HCT116 (cell line): ENCODE measurements around the gene RTN4IP1. TPM values are rescaled to one million over a fixed set of nuclear protein-coding genes. Genes with fewer than 3 reads are reported as not detected.

Experiments used
- ATAC-seq: fragments of 200-7000 bp; cut with Tn5 transposase; 2 replicates; pipeline ENCODE4 v1.9.1; 2020; ENCODE audit warnings: mild to moderate bottlenecking, moderate library complexity
- BruUV-seq: library from RNA; stranded (reverse); fragments of 400-500 nt; replicated peaks from 2 replicates; lab custom pipeline; 2021; lab: Mats Ljungman, UMichigan
- CTCF ChIA-PET: fragments of 300-600 bp; sonication (Branson Sonifier 250); formaldehyde crosslinking; loops from one replicate; lab custom pipeline; 2021; ENCODE audit warnings: antibody characterized with exemption; lab: Charles Lee
- POLR2A ChIA-PET: fragments of 300-600, 350-600 bp; sonication (Branson Sonifier 250); formaldehyde crosslinking; loops from one replicate; lab custom pipeline; 2021; ENCODE audit warnings: antibody characterized with exemption; lab: Charles Lee
- RAD21 ChIA-PET, 2 experiments: fragments of 300-600 bp; sonication (Branson Sonifier 250); formaldehyde crosslinking; loops; one replicate each; lab custom pipeline; 2023; ENCODE audit warnings: low total read pairs in 2 of 2; ENCODE audit not compliant: uncharacterized antibody in 2 of 2, unreplicated experiment in 2 of 2, low non-redundant PET in 1 of 2; lab: Charles Lee
- DNase-seq: peaks from one replicate; pipeline ENCODE4 v3.0.0-alpha.2; 2010; ENCODE audit warnings: low read depth, low spot score
- H2AFZ ChIP-seq: fragments of 200-600 bp; shearing (Covaris generic), sonication (generic); 2 replicates; pipeline ENCODE4 v1.6.1; 2017; ENCODE audit warnings: low read depth, mixed run types, mixed read lengths, antibody characterized with exemption, low read length; ENCODE audit not compliant: poor library complexity, severe bottlenecking
- H3K27ac ChIP-seq: 2 replicates; pipeline ENCODE4 v1.5.1; 2012; ENCODE audit warnings: low read depth, low read length
- H3K27me3 ChIP-seq: fragments of 200-600 bp; sonication (generic); 2 replicates; pipeline ENCODE4 v1.6.1; 2016; ENCODE audit warnings: mixed run types, low read length, mixed read lengths; ENCODE audit not compliant: insufficient read depth
- H3K36me3 ChIP-seq, 2 experiments: fragments of 200-500 bp in 1 of 2; fragments of 200-600 bp in 1 of 2; sonication (Bioruptor generic) in 1 of 2; sonication (generic) in 1 of 2; 2 replicates each; pipeline versions ENCODE4 v1.5.1 to v1.6.1; 2014 to 2016; ENCODE audit warnings: low read length in 2 of 2, inconsistent platforms in 1 of 2, mixed read lengths in 1 of 2, mixed run types in 1 of 2; ENCODE audit not compliant: insufficient read depth in 2 of 2, control insufficient read depth in 1 of 2
- H3K4me1 ChIP-seq, 2 experiments: fragments of 200-600 bp in 1 of 2; sonication (generic) in 1 of 2; 2 replicates each; pipeline versions ENCODE4 v1.5.1 to v1.6.1; 2012 to 2017; ENCODE audit warnings: low read length in 2 of 2, inconsistent platforms in 1 of 2, mild to moderate bottlenecking in 1 of 2, mixed read lengths in 1 of 2, mixed run types in 1 of 2, moderate library complexity in 1 of 2; ENCODE audit not compliant: insufficient read depth in 2 of 2, control insufficient read depth in 1 of 2
- H3K4me2 ChIP-seq: fragments of 200-600 bp; sonication (generic); 2 replicates; pipeline ENCODE4 v1.6.1; 2017; ENCODE audit warnings: mixed run types, low read length, mixed read lengths
- H3K4me3 ChIP-seq, 2 experiments: fragments of 200-600 bp in 1 of 2; sonication (generic) in 1 of 2; replicated peaks in 1 of 2; 2 replicates each; pipeline ENCODE4 v1.5.1; 2011 to 2016; ENCODE audit warnings: low read length in 2 of 2, control low read depth in 1 of 2, low read depth in 1 of 2, mild to moderate bottlenecking in 1 of 2, mixed read lengths in 1 of 2, mixed run types in 1 of 2
- H3K79me2 ChIP-seq: fragments of 200-600 bp; sonication (generic); 2 replicates; pipeline ENCODE4 v1.6.1; 2017; ENCODE audit warnings: mild to moderate bottlenecking, mixed run types, low read length, moderate library complexity, mixed read lengths; ENCODE audit not compliant: insufficient read depth
- H3K9ac ChIP-seq: fragments of 200-600 bp; sonication (generic); 2 replicates; pipeline ENCODE4 v1.6.1; 2016; ENCODE audit warnings: low read length, mixed read lengths
- H3K9me2 ChIP-seq: fragments of 200-600 bp; sonication (generic), shearing (Covaris generic); 2 replicates; pipeline ENCODE4 v1.6.1; 2017; ENCODE audit warnings: mixed run types, mild to moderate bottlenecking, moderate library complexity; ENCODE audit not compliant: insufficient read depth
- H3K9me3 ChIP-seq, 2 experiments: fragments of 200-500 bp in 1 of 2; fragments of 200-600 bp in 1 of 2; sonication (Bioruptor generic) in 1 of 2; sonication (generic) in 1 of 2; 2 replicates each; pipeline ENCODE4 v1.6.1; 2014 to 2017; ENCODE audit warnings: low read length in 2 of 2, mixed read lengths in 2 of 2, inconsistent platforms in 1 of 2, low read depth in 1 of 2, mild to moderate bottlenecking in 1 of 2, mixed run types in 1 of 2, moderate library complexity in 1 of 2; ENCODE audit not compliant: control insufficient read depth in 1 of 2, insufficient read depth in 1 of 2
- H4K20me1 ChIP-seq: fragments of 200-600 bp; sonication (generic), shearing (Covaris generic); 2 replicates; pipeline ENCODE4 v1.6.1; 2017; ENCODE audit warnings: mixed run types, mild to moderate bottlenecking, moderate library complexity; ENCODE audit not compliant: insufficient read depth
- ATF3 ChIP-seq: IDR thresholded peaks from 2 replicates; pipeline ENCODE4 v1.6.1; 2012
- CBX3 ChIP-seq: IDR thresholded peaks from 2 replicates; pipeline ENCODE4 v1.6.1; 2012; ENCODE audit warnings: low read depth
- CTCF ChIP-seq, 3 experiments: fragments of 200-600 bp in 1 of 3; sonication (generic) in 1 of 3; IDR thresholded peaks in 2 of 3; conservative IDR thresholded peaks in 1 of 3; 2 replicates each; pipeline ENCODE4 v1.5.1; 2012 to 2017; ENCODE audit warnings: low read depth in 2 of 3, low read length in 2 of 3, antibody characterized with exemption in 1 of 3, borderline replicate concordance in 1 of 3, control low read depth in 1 of 3, mild to moderate bottlenecking in 1 of 3, mixed read lengths in 1 of 3, mixed run types in 1 of 3, moderate library complexity in 1 of 3; ENCODE audit not compliant: insufficient read depth in 1 of 3
- EGR1 ChIP-seq: IDR thresholded peaks from 2 replicates; pipeline ENCODE4 v1.6.1; 2012; ENCODE audit warnings: low read depth
- EZH2phosphoT487 ChIP-seq: fragments of 200-600 bp; IDR thresholded peaks from 2 replicates; pipeline ENCODE4 v1.6.1; 2018; ENCODE audit warnings: antibody characterized with exemption, borderline replicate concordance
- JUND ChIP-seq: IDR thresholded peaks from 2 replicates; pipeline ENCODE4 v1.6.1; 2012
- POLR2AphosphoS5 ChIP-seq: IDR thresholded peaks from 2 replicates; pipeline ENCODE4 v1.6.1; 2011; ENCODE audit warnings: mild to moderate bottlenecking, low read depth, low read length, moderate library complexity
- REST ChIP-seq: IDR thresholded peaks from 2 replicates; pipeline ENCODE4 v1.6.1; 2012; ENCODE audit warnings: low read depth
- SRF ChIP-seq: IDR thresholded peaks from 2 replicates; pipeline ENCODE4 v1.6.1; 2012; ENCODE audit warnings: low read depth
- TCF7L2 ChIP-seq: IDR thresholded peaks from 2 replicates; pipeline ENCODE4 v1.7.0; 2011; ENCODE audit warnings: borderline replicate concordance, inconsistent platforms; ENCODE audit not compliant: insufficient read depth, insufficient read length; ENCODE audit errors: extremely low read depth
- ZFX ChIP-seq: fragments of 450-650 bp; IDR thresholded peaks from 2 replicates; pipeline ENCODE4 v1.6.1; 2017
- ZNF274 ChIP-seq: fragments of 200-500 bp; sonication (Bioruptor generic); IDR thresholded peaks from 2 replicates; pipeline ENCODE4 v1.6.1; 2014; ENCODE audit warnings: mild to moderate bottlenecking, low read depth, low read length, inconsistent platforms
- intact Hi-C: fragments of 100-400 bp; cut with micrococcal nuclease; formaldehyde crosslinking; loops from 2 replicates; pipeline ENCODE4 v1.10.0; 2022
- total RNA-seq: library from RNA; stranded (reverse); gene quantifications from one replicate; pipeline ENCODE4 v1.2.1, GENCODE V29; 2021; ENCODE audit not compliant: unreplicated experiment

RTN4IP1 gene
- total RNA-seq, 1 experiment from 2014 or later: 9.1 TPM

- no peak overlapping the region for H3K4me2 ChIP-seq
- no peak for DNase-seq
- H2AFZ ChIP-seq: no peak overlapping the region
- no peaks in the 10 kb centered on the region for H3K79me2 ChIP-seq
- CTCF ChIA-PET: no interaction called here
- intact Hi-C loops: no loop called here
- H3K36me3 ChIP-seq: no peaks in the 10 kb centered on the region
- no peaks in the 10 kb centered on the region for H3K9me2 ChIP-seq
- RAD21 ChIA-PET: no interaction called here
- H4K20me1 ChIP-seq: no peaks in the 10 kb centered on the region
- H3K4me3 ChIP-seq: no peak overlapping the region
- no peak overlapping the region for H3K9ac ChIP-seq
- no peaks in the 10 kb centered on the region for H3K9me3 ChIP-seq
- no peak for ATAC-seq
- H3K4me1 ChIP-seq: no peaks in the 10 kb centered on the region
- POLR2A ChIA-PET: no interaction called here
- no peak overlapping the region for H3K27ac ChIP-seq
- TF ChIP-seq CBX3: no peak
- TF ChIP-seq TCF7L2: no peak
- no peak for TF ChIP-seq ZFX
- TF ChIP-seq, all 23 proteins: peak for 0
- H3K27me3 ChIP-seq: no peaks in the 10 kb centered on the region
- no TSS peak for BruUV-seq
Observed at GRCh38 chr6:106536357-106536756, 92.9 kb downstream of the RTN4IP1 start.

- no peak for DNase-seq
- BruUV-seq: no TSS peak
- Histone ChIP-seq H3K4me3 (no peak overlapping the region), H3K4me2 (no peak overlapping the region), H3K27me3 (no peaks in the 10 kb centered on the region), H4K20me1 (no peaks in the 10 kb centered on the region), H3K27ac (no peak overlapping the region), H3K4me1 (0 out of 4 replicates have a peak, but pooled peaks cover 0 to under 1% of the 10 kb centered on the region in 2 experiments), H3K36me3 (no peaks in the 10 kb centered on the region), H3K9ac (no peak overlapping the region), H3K79me2 (no peaks in the 10 kb centered on the region), H3K9me2 (no peaks in the 10 kb centered on the region), H2AFZ (no peak overlapping the region), H3K9me3 (no peaks in the 10 kb centered on the region)
- intact Hi-C loops: no loop called here
- ATAC-seq: no peak
- ChIA-PET CTCF (no interaction called here), RAD21 (no interaction called here), POLR2A (no interaction called here)
- TF ChIP-seq EZH2phosphoT487 (no peak), REST (no peak), ZNF274 (no peak), JUND (no peak), SRF (no peak), CTCF (IDR thresholded peaks at IDR 0.05 in 2 of 3, conservative IDR thresholded peaks at IDR 0.05 in 1 of 3; ENCODE audit: borderline replicate concordance in 1 of 3, insufficient read depth in 1 of 3, low read depth in 2 of 3, low read length in 2 of 3) (no peak), EGR1 (no peak), POLR2AphosphoS5 (no peak), TCF7L2 (no peak), ATF3 (no peak)
Observed at GRCh38 chr6:106535012-106535411, 94.3 kb downstream of the RTN4IP1 start.
